GM23248 (cell line): Measurements from ENCODE around the gene LTO1.

Experiments used
- EZH2 ChIP-seq: fragments of 200-600 bp; sonication (generic); IDR thresholded peaks from 2 replicates; pipeline ENCODE4 v1.6.1; 2018; ENCODE audit warnings: antibody characterized with exemption, mild to moderate bottlenecking; ENCODE audit not compliant: insufficient read depth, poor library complexity, severe bottlenecking
- EZH2phosphoT487 ChIP-seq: fragments of 200-600 bp; sonication (generic); IDR thresholded peaks from 2 replicates; pipeline ENCODE4 v1.6.1; 2018; ENCODE audit warnings: antibody characterized with exemption, moderate library complexity, mild to moderate bottlenecking, low read depth; ENCODE audit not compliant: insufficient read depth

DNA sequence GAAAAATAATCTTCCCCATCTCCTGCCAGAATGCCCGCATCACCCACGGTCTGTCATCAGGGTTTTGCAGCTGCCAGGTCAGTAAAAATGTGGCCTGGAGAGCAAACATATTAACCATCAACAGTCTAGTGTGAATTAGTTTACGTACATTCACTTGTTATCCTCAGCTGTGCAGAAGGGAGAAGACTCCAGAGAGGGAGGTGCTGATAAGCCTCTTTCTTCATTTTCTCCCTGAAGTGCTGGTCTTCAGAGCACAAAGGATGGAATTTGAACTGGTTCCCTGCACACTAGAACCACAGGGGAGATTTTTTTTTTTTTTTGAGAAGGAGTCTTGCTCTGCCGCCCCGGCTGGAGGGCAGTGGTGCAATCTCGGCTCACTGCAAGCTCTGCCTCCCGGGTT lies 20.4 kb upstream of the LTO1 start:
- TF ChIP-seq EZH2 (no peak), EZH2phosphoT487 (no peak)
